Measurements from ENCODE around the gene MERTK. TPM values are rescaled to one million over a fixed set of nuclear protein-coding genes. Genes with fewer than 3 reads are reported as not detected.

MERTK gene
- total and polyA plus RNA-seq, 2 experiments from 2014 or later = under 0.01 TPM; not detected in 1

DNA sequence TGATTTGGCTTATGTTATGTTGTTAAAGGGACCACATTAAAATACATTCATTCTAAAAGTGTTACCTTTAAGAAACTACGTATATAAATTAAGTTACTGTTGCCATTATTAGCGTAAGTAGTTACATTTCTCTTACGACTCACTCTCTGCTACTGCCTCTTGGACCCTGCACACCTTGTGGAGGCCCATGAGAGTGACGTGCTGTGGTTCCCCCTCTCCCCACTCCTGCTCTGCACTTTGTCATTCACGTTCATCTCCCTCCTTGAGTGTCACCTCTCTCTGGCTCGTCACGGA, 830 bp upstream of the MERTK start:
- TF ChIP-seq EZH2 (IDR thresholded peaks at IDR 0.05; ENCODE audit: insufficient read depth, poor library complexity, severe bottlenecking) (no peak), EZH2phosphoT487 (IDR thresholded peaks at IDR 0.05; ENCODE audit: insufficient read depth, low read depth) (no peak)
- peaks cover 17% of the 10 kb centered on the region for H3F3A ChIP-seq (ENCODE audit: insufficient read depth)
- no peaks in the 10 kb centered on the region for H3K9me2 ChIP-seq (ENCODE audit: insufficient read depth)
- WGBS, 2 experiments (ENCODE audit: low coverage in 1 of 2, low lambda C conversion rate in 2 of 2, missing lambda C conversion rate in 2 of 2) = 12 to 19% methylated on average over 7 of the region's 7 CpGs
- in situ Hi-C loops (cut with MboI) = loop anchor here (25.0 kb wide), 1 partner anchor 540 kb away; the partner anchor contains the start of gene RGPD8
- no peaks in the 10 kb centered on the region for H3K79me2 ChIP-seq (ENCODE audit: insufficient read depth)
- H3K27me3 ChIP-seq (replicated peaks; ENCODE audit: insufficient read depth) = peaks cover 40% of the 10 kb centered on the region
- no peaks in the 10 kb centered on the region for H3K4me1 ChIP-seq (ENCODE audit: insufficient read depth)
- peak overlapping the region; percentile 61 for H2AFZ ChIP-seq
- peak overlapping the region; percentile 70 for H3K4me3 ChIP-seq
- H4K20me1 ChIP-seq (ENCODE audit: insufficient read depth) = no peaks in the 10 kb centered on the region
- no peaks in the 10 kb centered on the region for H3K36me3 ChIP-seq (ENCODE audit: low read depth)
- H3K9ac ChIP-seq = no peak overlapping the region
- peak overlapping the region; percentile 76 for H3K4me2 ChIP-seq (ENCODE audit: unreplicated experiment)
- no peak for DNase-seq
- H3K9me3 ChIP-seq (ENCODE audit: low read depth) = no peaks in the 10 kb centered on the region
- H3K27ac ChIP-seq = no peak overlapping the region

GRCh38 chr2:111898703-111899514, 502 bp downstream of the MERTK start:
- no peaks in the 10 kb centered on the region for H4K20me1 ChIP-seq (ENCODE audit: insufficient read depth)
- peaks cover 49% of the 10 kb centered on the region for H3K27me3 ChIP-seq (replicated peaks; ENCODE audit: insufficient read depth)
- in situ Hi-C loops (cut with MboI) = loop anchor here (25.0 kb wide), 1 partner anchor 538 kb away; the partner anchor contains the start of gene RGPD8

GRCh38 chr2:111900859-111901258, 2.5 kb downstream of the MERTK start:
- Histone ChIP-seq H4K20me1 (ENCODE audit: insufficient read depth) (no peaks in the 10 kb centered on the region), H3K9ac (no peak overlapping the region), H3K36me3 (ENCODE audit: low read depth) (no peaks in the 10 kb centered on the region), H3K79me2 (ENCODE audit: insufficient read depth) (no peaks in the 10 kb centered on the region), H2AFZ (no peak overlapping the region), H3K4me3 (no peak overlapping the region), H3F3A (ENCODE audit: insufficient read depth) (peaks cover 17% of the 10 kb centered on the region), H3K9me3 (ENCODE audit: low read depth) (no peaks in the 10 kb centered on the region), H3K9me2 (ENCODE audit: insufficient read depth) (no peaks in the 10 kb centered on the region), H3K27ac (no peak overlapping the region), H3K4me1 (ENCODE audit: insufficient read depth) (no peaks in the 10 kb centered on the region), H3K4me2 (ENCODE audit: unreplicated experiment) (no peak overlapping the region), H3K27me3 (replicated peaks; ENCODE audit: insufficient read depth) (peaks cover 62% of the 10 kb centered on the region)
- 2 to 6% methylated on average over 3 of the region's 3 CpGs for WGBS, 2 experiments (ENCODE audit: low coverage in 1 of 2, low lambda C conversion rate in 2 of 2, missing lambda C conversion rate in 2 of 2)
- in situ Hi-C loops (cut with MboI) = loop anchor here (10.0 kb wide), 1 partner anchor 134 kb away; no protein-coding TSS in a partner anchor
- peak; percentile 60 for DNase-seq
- no peak for TF ChIP-seq EZH2phosphoT487 (IDR thresholded peaks at IDR 0.05; ENCODE audit: insufficient read depth, low read depth)
- no peak for TF ChIP-seq EZH2 (IDR thresholded peaks at IDR 0.05; ENCODE audit: insufficient read depth, poor library complexity, severe bottlenecking)

More at GRCh38 chr2:111898703-111899514, 502 bp downstream of the MERTK start:
- H3K9ac ChIP-seq = no peak overlapping the region
- TF ChIP-seq EZH2phosphoT487 (IDR thresholded peaks at IDR 0.05; ENCODE audit: insufficient read depth, low read depth) = 0 out of 2 replicates have a peak, but pooled peaks have one; percentile 70
- TF ChIP-seq EZH2 (IDR thresholded peaks at IDR 0.05; ENCODE audit: insufficient read depth, poor library complexity, severe bottlenecking) = peak; percentile 93
- peak overlapping the region; percentile 70 for H3K4me3 ChIP-seq
- WGBS, 2 experiments (ENCODE audit: low coverage in 1 of 2, low lambda C conversion rate in 2 of 2, missing lambda C conversion rate in 2 of 2) = 2% methylated on average over 57 to 67 of the region's 70 CpGs
- H3K9me2 ChIP-seq (ENCODE audit: insufficient read depth) = no peaks in the 10 kb centered on the region
- H3K4me2 ChIP-seq (ENCODE audit: unreplicated experiment) = peak overlapping the region; percentile 36
- peak; percentile 32 for DNase-seq
- peaks cover 17% of the 10 kb centered on the region for H3F3A ChIP-seq (ENCODE audit: insufficient read depth)
- H3K79me2 ChIP-seq (ENCODE audit: insufficient read depth) = no peaks in the 10 kb centered on the region
- H3K4me1 ChIP-seq (ENCODE audit: insufficient read depth) = no peaks in the 10 kb centered on the region
- no peak overlapping the region for H3K27ac ChIP-seq
- no peaks in the 10 kb centered on the region for H3K36me3 ChIP-seq (ENCODE audit: low read depth)
- H3K9me3 ChIP-seq (ENCODE audit: low read depth) = no peaks in the 10 kb centered on the region
- peak overlapping the region; percentile 62 for H2AFZ ChIP-seq

GRCh38 chr2:111903516-111903915, 5.1 kb downstream of the MERTK start:
- H3K9me3 ChIP-seq (ENCODE audit: low read depth) = no peaks in the 10 kb centered on the region
- H3K27ac ChIP-seq = no peak overlapping the region
- no peak overlapping the region for H3K9ac ChIP-seq
- DNase-seq = no peak
- no peaks in the 10 kb centered on the region for H3K79me2 ChIP-seq (ENCODE audit: insufficient read depth)
- no peaks in the 10 kb centered on the region for H4K20me1 ChIP-seq (ENCODE audit: insufficient read depth)
- no peaks in the 10 kb centered on the region for H3K9me2 ChIP-seq (ENCODE audit: insufficient read depth)
- no peaks in the 10 kb centered on the region for H3K4me1 ChIP-seq (ENCODE audit: insufficient read depth)
- no peak overlapping the region for H2AFZ ChIP-seq
- WGBS, 2 experiments (ENCODE audit: low coverage in 1 of 2, low lambda C conversion rate in 2 of 2, missing lambda C conversion rate in 2 of 2) = 13 to 16% methylated on average over 3 of the region's 3 CpGs
- no peak overlapping the region for H3K4me2 ChIP-seq (ENCODE audit: unreplicated experiment)
- H3K27me3 ChIP-seq (replicated peaks; ENCODE audit: insufficient read depth) = peaks cover 68% of the 10 kb centered on the region
- no peak for TF ChIP-seq EZH2 (IDR thresholded peaks at IDR 0.05; ENCODE audit: insufficient read depth, poor library complexity, severe bottlenecking)
- in situ Hi-C loops (cut with MboI) = loop anchor here (10.0 kb wide), 1 partner anchor 131 kb away; no protein-coding TSS in a partner anchor
- H3K4me3 ChIP-seq = no peak overlapping the region
- peaks cover 17% of the 10 kb centered on the region for H3F3A ChIP-seq (ENCODE audit: insufficient read depth)
- H3K36me3 ChIP-seq (ENCODE audit: low read depth) = no peaks in the 10 kb centered on the region

Measured in GM23248 (cell line).